ENCODE results near the gene ENHO.

ENHO gene

DNA sequence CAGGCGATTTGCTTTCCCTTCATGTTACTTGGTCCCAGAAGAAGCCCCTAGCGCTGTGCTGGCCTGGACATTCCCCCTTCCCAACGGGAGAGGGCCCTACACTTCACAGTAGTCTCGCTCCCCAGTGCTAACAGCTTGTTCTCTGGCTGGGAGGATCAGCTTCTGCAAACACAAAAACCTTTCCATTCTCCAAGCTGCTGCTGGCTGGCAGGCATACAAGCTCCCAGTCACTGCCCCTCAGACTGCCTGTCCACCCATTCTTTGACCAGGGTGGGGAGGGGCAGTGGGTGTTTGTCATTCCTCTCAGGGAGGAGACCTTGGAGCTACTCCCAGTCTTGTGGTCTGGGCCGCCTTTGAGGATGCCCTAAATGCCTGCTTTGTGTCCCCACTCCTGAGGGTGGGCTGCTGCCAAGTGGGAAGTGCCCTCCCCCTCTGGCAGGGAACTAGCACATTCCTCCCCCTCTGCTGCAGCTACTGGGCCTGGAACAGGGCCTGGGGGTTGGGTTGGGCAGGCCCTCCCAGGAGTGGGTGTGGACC is 20.8 kb downstream of the ENHO start:
- Histone ChIP-seq H3K36me3 (ENCODE audit: insufficient read depth, low read length) (no peaks in the 10 kb centered on the region), H3K27ac (ENCODE audit: low read depth, low read length) (no peak overlapping the region), H3K4me1 (ENCODE audit: insufficient read depth, low read length) (peaks cover 25% of the 10 kb centered on the region), H3K27me3 (ENCODE audit: control insufficient read depth in 1 of 2, insufficient read depth in 2 of 2, low read length in 2 of 2) (no peaks in the 10 kb centered on the region), H3K9me3 (ENCODE audit: low read length) (no peaks in the 10 kb centered on the region), H3K9ac (ENCODE audit: low read length) (no peak overlapping the region), H3K4me3 (ENCODE audit: low read depth in 1 of 2, low read length in 2 of 2) (no peak overlapping the region)

DNA sequence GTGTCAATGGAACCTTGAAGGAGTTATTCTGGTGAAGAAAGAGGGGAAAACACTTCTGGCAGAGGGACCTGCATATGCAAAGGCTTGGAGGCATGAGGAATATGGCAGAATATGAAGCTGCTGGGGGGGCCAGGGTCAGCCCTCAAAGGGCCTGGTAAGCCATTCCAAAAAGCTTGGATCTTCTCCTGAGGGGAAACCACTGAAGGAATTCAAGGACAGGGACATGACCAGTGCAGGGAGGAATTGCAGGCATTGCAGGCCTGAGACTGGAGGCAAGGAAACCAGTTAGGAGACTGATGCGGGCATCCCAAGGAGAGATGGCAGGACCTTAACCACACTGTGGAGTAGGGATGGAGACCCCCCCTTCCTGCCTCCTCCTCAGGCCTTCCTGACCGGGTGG is 21.4 kb downstream of the ENHO start:
- H3K4me3 ChIP-seq (ENCODE audit: low read depth in 1 of 2, low read length in 2 of 2), result no peak overlapping the region
- no peaks in the 10 kb centered on the region for H3K36me3 ChIP-seq (ENCODE audit: insufficient read depth, low read length)
- no peaks in the 10 kb centered on the region for H3K27me3 ChIP-seq (ENCODE audit: control insufficient read depth in 1 of 2, insufficient read depth in 2 of 2, low read length in 2 of 2)
- peaks cover 25% of the 10 kb centered on the region for H3K4me1 ChIP-seq (ENCODE audit: insufficient read depth, low read length)
- H3K9me3 ChIP-seq (ENCODE audit: low read length), result no peaks in the 10 kb centered on the region
- no peak overlapping the region for H3K27ac ChIP-seq (ENCODE audit: low read depth, low read length)
- H3K9ac ChIP-seq (ENCODE audit: low read length), result no peak overlapping the region

DNA sequence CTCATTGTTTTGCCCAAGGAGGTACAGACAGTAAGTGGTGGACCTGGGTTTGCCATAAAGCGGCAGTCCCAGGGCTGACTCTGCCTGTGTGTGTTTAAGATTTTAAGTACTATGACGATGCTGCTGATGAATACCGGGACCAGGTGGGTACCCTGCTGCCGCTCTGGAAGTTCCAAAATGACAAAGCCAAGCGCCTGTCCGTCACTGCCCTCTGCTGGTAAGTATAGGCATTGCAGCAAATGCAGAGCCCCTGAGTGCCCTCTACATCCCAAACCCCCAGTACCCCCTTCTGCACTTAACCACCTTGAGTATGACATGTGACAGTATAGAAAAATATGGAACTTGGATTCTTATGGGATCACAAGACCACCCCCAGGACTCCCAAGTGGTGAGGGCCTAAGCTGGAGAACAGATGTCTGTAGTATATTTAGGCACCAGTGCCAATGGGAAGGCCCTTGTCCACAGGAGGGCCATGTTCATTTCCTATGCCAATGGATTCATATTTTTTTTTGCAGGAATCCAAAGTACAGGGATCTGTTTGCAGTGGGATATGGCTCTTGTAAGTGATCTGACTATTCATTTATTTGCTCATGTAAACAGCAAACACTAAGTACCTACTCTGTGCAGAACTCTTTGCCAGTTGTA is 22.0 kb downstream of the ENHO start:
- no peak overlapping the region for H3K27ac ChIP-seq (ENCODE audit: low read depth, low read length)
- no peak overlapping the region for H3K4me3 ChIP-seq (ENCODE audit: low read depth in 1 of 2, low read length in 2 of 2)
- H3K9me3 ChIP-seq (ENCODE audit: low read length), result no peaks in the 10 kb centered on the region
- H3K9ac ChIP-seq (ENCODE audit: low read length), result no peak overlapping the region
- H3K4me1 ChIP-seq (ENCODE audit: insufficient read depth, low read length), result peaks cover 25% of the 10 kb centered on the region
- H3K36me3 ChIP-seq (ENCODE audit: insufficient read depth, low read length), result no peaks in the 10 kb centered on the region
- no peaks in the 10 kb centered on the region for H3K27me3 ChIP-seq (ENCODE audit: control insufficient read depth in 1 of 2, insufficient read depth in 2 of 2, low read length in 2 of 2)

DNA sequence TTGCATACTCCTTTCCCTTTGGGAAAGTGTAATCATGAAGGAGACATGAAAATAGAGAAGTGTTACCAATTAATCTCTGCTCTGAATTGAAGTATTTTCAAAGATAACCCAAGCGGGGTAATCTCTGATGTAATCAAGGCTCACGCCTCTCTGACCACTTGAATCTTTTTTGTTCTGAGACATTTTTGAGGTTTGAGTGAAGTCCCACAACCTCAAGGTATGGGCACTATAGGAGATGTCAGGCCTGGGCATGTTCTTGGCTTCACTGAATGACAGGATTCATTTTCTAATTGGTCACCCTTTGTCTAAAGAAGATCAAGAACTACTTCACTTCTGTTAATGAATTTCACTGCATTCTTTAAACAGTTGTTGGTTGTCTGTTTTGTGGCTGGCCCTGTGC is 23.7 kb downstream of the ENHO start:
- Histone ChIP-seq H3K36me3 (ENCODE audit: insufficient read depth, low read length) (no peaks in the 10 kb centered on the region), H3K27me3 (ENCODE audit: control insufficient read depth in 1 of 2, insufficient read depth in 2 of 2, low read length in 2 of 2) (no peaks in the 10 kb centered on the region), H3K9me3 (ENCODE audit: low read length) (no peaks in the 10 kb centered on the region), H3K4me3 (ENCODE audit: low read depth in 1 of 2, low read length in 2 of 2) (no peak overlapping the region), H3K27ac (ENCODE audit: low read depth, low read length) (no peak overlapping the region), H3K4me1 (ENCODE audit: insufficient read depth, low read length) (peaks cover 25% of the 10 kb centered on the region), H3K9ac (ENCODE audit: low read length) (no peak overlapping the region)

DNA sequence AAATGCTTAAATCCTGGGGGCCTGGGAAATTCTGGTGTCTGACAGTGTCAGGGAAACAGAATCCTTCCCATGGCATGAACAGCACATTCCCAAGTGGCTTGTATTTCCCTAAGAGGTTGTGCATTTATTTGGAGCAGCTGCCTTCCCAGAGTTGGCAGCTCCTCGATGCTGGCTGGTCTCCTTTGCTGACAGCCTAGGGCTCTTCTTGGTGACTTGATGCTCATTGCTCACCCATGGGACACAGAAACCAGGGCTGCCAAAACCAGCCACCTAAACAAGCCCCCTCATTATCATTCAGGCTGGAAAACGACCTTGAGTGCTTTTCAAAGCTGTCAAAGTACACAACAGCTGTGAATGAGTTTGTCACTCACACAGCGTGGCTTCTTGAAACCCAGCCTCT is 24.2 kb downstream of the ENHO start:
- H3K27ac ChIP-seq (ENCODE audit: low read depth, low read length), result no peak overlapping the region
- H3K36me3 ChIP-seq (ENCODE audit: insufficient read depth, low read length), result no peaks in the 10 kb centered on the region
- H3K4me1 ChIP-seq (ENCODE audit: insufficient read depth, low read length), result peaks cover 25% of the 10 kb centered on the region
- H3K27me3 ChIP-seq (ENCODE audit: control insufficient read depth in 1 of 2, insufficient read depth in 2 of 2, low read length in 2 of 2), result no peaks in the 10 kb centered on the region
- H3K9me3 ChIP-seq (ENCODE audit: low read length), result no peaks in the 10 kb centered on the region
- no peak overlapping the region for H3K9ac ChIP-seq (ENCODE audit: low read length)
- H3K4me3 ChIP-seq (ENCODE audit: low read depth in 1 of 2, low read length in 2 of 2), result no peak overlapping the region

DNA sequence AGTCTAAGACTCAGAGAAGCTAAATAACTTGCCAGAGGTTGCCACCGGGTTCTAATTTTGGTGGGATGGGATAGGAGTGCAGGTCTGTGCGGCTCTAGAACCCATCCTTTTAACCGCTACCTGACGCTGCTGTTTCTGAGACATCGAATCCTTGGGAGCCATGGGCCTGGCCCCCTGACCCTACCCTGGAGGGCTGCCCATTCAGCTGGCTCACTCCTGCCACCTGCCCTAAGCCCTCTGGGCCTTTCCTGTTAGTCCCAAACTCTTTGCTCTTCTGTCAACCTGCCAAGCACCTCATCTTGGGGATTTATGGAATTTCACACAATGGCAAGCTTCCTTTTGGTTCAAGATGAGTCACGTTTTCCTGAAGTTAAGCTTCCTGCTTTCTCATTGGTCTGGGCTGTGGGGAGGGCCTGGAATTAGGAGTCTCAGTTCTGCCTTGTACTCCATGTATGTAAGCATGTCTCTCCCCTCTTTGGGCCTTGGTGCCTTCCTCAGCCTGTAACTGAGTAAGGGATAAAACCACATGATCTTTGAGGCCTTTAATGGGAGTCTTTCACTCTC is 26.6 kb downstream of the ENHO start:
- peaks cover 5% of the 10 kb centered on the region for H3K4me1 ChIP-seq (ENCODE audit: insufficient read depth, low read length)
- no peaks in the 10 kb centered on the region for H3K36me3 ChIP-seq (ENCODE audit: insufficient read depth, low read length)
- H3K9ac ChIP-seq (ENCODE audit: low read length), result no peak overlapping the region
- H3K9me3 ChIP-seq (ENCODE audit: low read length), result no peaks in the 10 kb centered on the region
- H3K27ac ChIP-seq (ENCODE audit: low read depth, low read length), result no peak overlapping the region
- no peaks in the 10 kb centered on the region for H3K27me3 ChIP-seq (ENCODE audit: control insufficient read depth in 1 of 2, insufficient read depth in 2 of 2, low read length in 2 of 2)
- no peak overlapping the region for H3K4me3 ChIP-seq (ENCODE audit: low read depth in 1 of 2, low read length in 2 of 2)

DNA sequence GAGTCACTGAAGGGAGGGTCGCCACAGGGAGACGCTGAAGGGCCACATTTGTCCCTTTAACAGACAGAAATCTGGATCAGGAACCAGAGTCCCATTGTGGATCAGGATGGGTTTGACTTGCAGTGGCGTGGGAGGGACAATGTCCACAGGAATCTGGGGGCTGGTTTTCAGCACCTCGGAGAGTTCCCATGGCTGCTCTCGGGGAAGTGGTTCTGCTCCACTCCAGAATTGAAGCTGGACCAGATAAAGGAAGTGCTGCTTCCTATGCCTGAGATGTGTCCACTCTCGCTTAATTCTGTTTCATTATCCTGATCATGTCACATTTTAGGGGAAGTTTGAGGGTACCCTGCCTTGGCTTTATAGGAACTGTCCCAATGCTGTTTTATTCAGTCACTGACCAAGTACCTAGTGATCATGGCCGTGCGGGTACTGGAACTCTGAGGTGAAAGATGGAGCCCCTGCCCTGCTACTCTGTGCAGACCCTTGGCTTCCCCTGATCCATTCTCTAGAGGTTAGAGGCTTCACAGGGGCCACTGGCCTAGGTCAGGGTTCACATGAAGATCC is 28.7 kb downstream of the ENHO start:
- no peaks in the 10 kb centered on the region for H3K36me3 ChIP-seq (ENCODE audit: insufficient read depth, low read length)
- no peaks in the 10 kb centered on the region for H3K27me3 ChIP-seq (ENCODE audit: control insufficient read depth in 1 of 2, insufficient read depth in 2 of 2, low read length in 2 of 2)
- no peak overlapping the region for H3K27ac ChIP-seq (ENCODE audit: low read depth, low read length)
- no peaks in the 10 kb centered on the region for H3K9me3 ChIP-seq (ENCODE audit: low read length)
- no peaks in the 10 kb centered on the region for H3K4me1 ChIP-seq (ENCODE audit: insufficient read depth, low read length)
- H3K4me3 ChIP-seq (ENCODE audit: low read depth in 1 of 2, low read length in 2 of 2), result no peak overlapping the region
- H3K9ac ChIP-seq (ENCODE audit: low read length), result no peak overlapping the region

DNA sequence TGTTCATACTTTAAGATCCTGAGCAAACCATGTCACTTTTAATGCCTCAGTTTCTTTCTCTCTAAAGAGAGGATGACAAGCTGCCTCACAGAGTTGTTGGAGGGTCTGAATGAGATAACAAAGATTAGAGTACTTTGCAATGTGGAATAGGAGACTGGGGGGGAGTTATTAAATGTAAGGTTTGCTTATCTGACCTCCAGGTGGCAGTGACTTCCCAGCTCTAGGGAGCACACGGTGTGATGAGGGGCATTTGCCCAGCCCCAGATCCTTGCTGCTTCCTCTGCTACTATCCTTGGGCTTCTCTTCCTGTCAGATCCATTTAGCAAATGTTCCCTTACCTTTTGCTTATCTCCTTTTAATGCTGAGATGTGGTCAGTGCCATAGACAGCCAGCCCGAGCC is 30.7 kb downstream of the ENHO start:
- Histone ChIP-seq H3K4me1 (ENCODE audit: insufficient read depth, low read length) (no peaks in the 10 kb centered on the region), H3K36me3 (ENCODE audit: insufficient read depth, low read length) (no peaks in the 10 kb centered on the region), H3K27me3 (ENCODE audit: control insufficient read depth in 1 of 2, insufficient read depth in 2 of 2, low read length in 2 of 2) (no peaks in the 10 kb centered on the region), H3K27ac (ENCODE audit: low read depth, low read length) (no peak overlapping the region), H3K4me3 (ENCODE audit: low read depth in 1 of 2, low read length in 2 of 2) (no peak overlapping the region), H3K9ac (ENCODE audit: low read length) (no peak overlapping the region), H3K9me3 (ENCODE audit: low read length) (no peaks in the 10 kb centered on the region)

DNA sequence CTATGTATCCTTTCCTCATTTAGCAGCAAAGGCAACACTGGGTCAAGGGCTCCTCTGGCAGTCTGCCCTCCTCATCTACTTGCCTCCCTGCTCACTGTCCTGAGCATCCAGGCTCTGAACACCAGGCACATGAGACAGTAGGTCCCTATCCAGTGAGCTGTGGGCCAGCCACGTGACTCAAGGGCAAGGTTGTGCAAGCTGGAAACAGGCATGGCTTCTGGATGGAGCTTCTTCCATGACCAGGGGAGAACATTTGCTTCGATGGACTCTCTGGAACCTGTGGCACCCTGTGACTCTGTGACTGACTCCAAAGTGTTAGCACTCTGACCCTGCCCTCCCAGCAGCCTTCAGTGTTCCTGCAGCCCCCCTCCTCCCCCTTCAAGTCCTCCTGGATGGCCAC is 31.2 kb downstream of the ENHO start:
- Histone ChIP-seq H3K36me3 (ENCODE audit: insufficient read depth, low read length) (no peaks in the 10 kb centered on the region), H3K4me1 (ENCODE audit: insufficient read depth, low read length) (no peaks in the 10 kb centered on the region), H3K27me3 (ENCODE audit: control insufficient read depth in 1 of 2, insufficient read depth in 2 of 2, low read length in 2 of 2) (no peaks in the 10 kb centered on the region), H3K4me3 (ENCODE audit: low read depth in 1 of 2, low read length in 2 of 2) (no peak overlapping the region), H3K9ac (ENCODE audit: low read length) (no peak overlapping the region), H3K27ac (ENCODE audit: low read depth, low read length) (no peak overlapping the region), H3K9me3 (ENCODE audit: low read length) (no peaks in the 10 kb centered on the region)

DNA sequence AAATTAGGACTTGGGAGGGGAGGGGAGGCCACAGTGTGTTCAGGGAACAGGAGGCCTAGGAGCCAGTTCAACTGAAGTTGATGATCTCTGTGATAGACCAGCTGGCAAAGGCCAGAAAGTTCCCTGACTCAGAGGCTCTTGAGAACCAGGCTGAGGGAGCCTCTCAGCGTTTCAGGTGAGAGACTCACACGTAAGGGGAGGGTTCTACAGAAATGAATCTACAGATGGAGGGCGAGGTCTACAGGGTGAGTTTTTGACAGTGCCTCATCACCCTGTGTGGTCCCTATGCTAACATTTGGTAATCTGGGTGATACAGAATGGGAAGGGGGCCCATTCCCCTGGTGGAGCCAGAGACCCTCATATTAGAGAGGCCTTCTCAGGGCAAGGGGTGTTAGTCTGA is 32.0 kb downstream of the ENHO start:
- Histone ChIP-seq H3K9me3 (ENCODE audit: low read length) (no peaks in the 10 kb centered on the region), H3K4me3 (ENCODE audit: low read depth in 1 of 2, low read length in 2 of 2) (no peak overlapping the region), H3K27ac (ENCODE audit: low read depth, low read length) (no peak overlapping the region), H3K36me3 (ENCODE audit: insufficient read depth, low read length) (no peaks in the 10 kb centered on the region), H3K9ac (ENCODE audit: low read length) (no peak overlapping the region), H3K27me3 (ENCODE audit: control insufficient read depth in 1 of 2, insufficient read depth in 2 of 2, low read length in 2 of 2) (no peaks in the 10 kb centered on the region), H3K4me1 (ENCODE audit: insufficient read depth, low read length) (no peaks in the 10 kb centered on the region)

DNA sequence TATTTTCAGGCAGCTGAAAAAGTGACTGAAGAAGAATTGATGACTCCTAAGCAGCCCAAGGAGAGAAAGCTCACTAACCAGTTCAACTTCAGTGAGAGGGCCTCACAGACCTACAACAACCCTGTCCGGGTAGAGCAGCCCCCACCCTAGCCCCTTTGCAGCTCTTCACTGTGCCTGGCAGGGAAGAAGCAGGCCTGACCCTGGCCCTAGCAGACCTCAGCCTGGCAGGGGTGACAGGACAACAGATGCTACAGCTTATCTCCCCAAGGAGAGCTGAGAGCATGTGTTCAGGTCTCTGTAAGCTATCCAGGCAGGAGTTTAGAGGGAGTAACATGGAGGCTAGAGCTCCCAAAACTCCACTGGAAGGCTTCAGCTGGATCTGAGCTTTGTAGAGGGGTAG is 32.4 kb downstream of the ENHO start:
- Histone ChIP-seq H3K36me3 (ENCODE audit: insufficient read depth, low read length) (no peaks in the 10 kb centered on the region), H3K9me3 (ENCODE audit: low read length) (no peaks in the 10 kb centered on the region), H3K9ac (ENCODE audit: low read length) (no peak overlapping the region), H3K4me1 (ENCODE audit: insufficient read depth, low read length) (no peaks in the 10 kb centered on the region), H3K27me3 (ENCODE audit: control insufficient read depth in 1 of 2, insufficient read depth in 2 of 2, low read length in 2 of 2) (no peaks in the 10 kb centered on the region), H3K4me3 (ENCODE audit: low read depth in 1 of 2, low read length in 2 of 2) (no peak overlapping the region), H3K27ac (ENCODE audit: low read depth, low read length) (no peak overlapping the region)

DNA sequence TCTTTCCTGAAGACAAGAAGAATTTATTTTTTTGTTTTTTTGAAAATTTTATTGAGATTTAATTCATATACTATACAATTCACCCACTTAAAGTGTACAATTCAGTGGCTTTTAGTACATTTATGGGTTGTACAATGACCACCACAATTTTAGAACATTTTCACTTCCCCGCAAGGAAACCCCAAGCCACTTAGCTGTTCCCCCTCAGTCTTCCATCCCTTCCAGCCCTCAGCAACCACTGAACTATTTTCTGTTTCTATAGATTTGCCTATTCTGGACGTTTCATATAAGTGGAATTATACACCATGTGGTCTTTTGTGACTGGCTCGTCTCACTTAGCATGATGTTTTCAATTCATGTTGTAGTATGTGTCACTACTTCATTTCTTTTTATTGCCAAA is 36.2 kb downstream of the ENHO start:
- Histone ChIP-seq H3K9ac (ENCODE audit: low read length) (no peak overlapping the region), H3K4me1 (ENCODE audit: insufficient read depth, low read length) (no peaks in the 10 kb centered on the region), H3K27ac (ENCODE audit: low read depth, low read length) (no peak overlapping the region), H3K36me3 (ENCODE audit: insufficient read depth, low read length) (no peaks in the 10 kb centered on the region), H3K27me3 (ENCODE audit: control insufficient read depth in 1 of 2, insufficient read depth in 2 of 2, low read length in 2 of 2) (no peaks in the 10 kb centered on the region), H3K4me3 (ENCODE audit: low read depth in 1 of 2, low read length in 2 of 2) (no peak overlapping the region), H3K9me3 (ENCODE audit: low read length) (no peaks in the 10 kb centered on the region)
